RWPE1 (cell line): Measurements from ENCODE around the gene CPLX1.

ENCODE experiments used
- CTCF ChIA-PET: fragments of 350-600 bp; sonication (Branson Sonifier 250); formaldehyde crosslinking; extraction: SDS; loops from one replicate; lab custom pipeline; 2021; lab: Yijun Ruan, JAX
- POLR2A ChIA-PET: fragments of 400-600 bp; formaldehyde crosslinking; extraction: SDS; loops from one replicate; lab custom pipeline; 2020; ENCODE audit warnings: antibody characterized with exemption; ENCODE audit not compliant: low non-redundant PET; lab: Yijun Ruan, JAX
- DNase-seq: peaks from one replicate; pipeline ENCODE4 v3.0.0; 2012; ENCODE audit warnings: low spot score
- H3K27ac ChIP-seq: fragments of 450-650 bp; 2 replicates; pipeline ENCODE4 v1.5.1; 2017
- CTCF ChIP-seq: fragments of 450-650 bp; conservative IDR thresholded peaks from 2 replicates; pipeline ENCODE4 v1.5.1; 2017; ENCODE audit warnings: low read depth, mild to moderate bottlenecking

CPLX1 gene

GRCh38 chr4:834368-835147 is 8.6 kb upstream of the CPLX1 start:
- no peak for TF ChIP-seq CTCF
- CTCF ChIA-PET = no interaction called here
- POLR2A ChIA-PET = no interaction called here
- DNase-seq = no peak
- H3K27ac ChIP-seq = no peak overlapping the region

GRCh38 chr4:833731-834367 is 7.9 kb upstream of the CPLX1 start:
- CTCF ChIA-PET = no interaction called here
- no peak for DNase-seq
- H3K27ac ChIP-seq = no peak overlapping the region
- no peak for TF ChIP-seq CTCF
- POLR2A ChIA-PET = no interaction called here

GRCh38 chr4:833156-833555 is 7.2 kb upstream of the CPLX1 start:
- ChIA-PET POLR2A (no interaction called here), CTCF (no interaction called here)
- TF ChIP-seq CTCF = no peak
- H3K27ac ChIP-seq = no peak overlapping the region
- no peak for DNase-seq

GRCh38 chr4:832536-832935 is 6.6 kb upstream of the CPLX1 start:
- CTCF ChIA-PET = no interaction called here
- no peak for DNase-seq
- TF ChIP-seq CTCF = no peak
- H3K27ac ChIP-seq = no peak overlapping the region
- POLR2A ChIA-PET = no interaction called here

DNA sequence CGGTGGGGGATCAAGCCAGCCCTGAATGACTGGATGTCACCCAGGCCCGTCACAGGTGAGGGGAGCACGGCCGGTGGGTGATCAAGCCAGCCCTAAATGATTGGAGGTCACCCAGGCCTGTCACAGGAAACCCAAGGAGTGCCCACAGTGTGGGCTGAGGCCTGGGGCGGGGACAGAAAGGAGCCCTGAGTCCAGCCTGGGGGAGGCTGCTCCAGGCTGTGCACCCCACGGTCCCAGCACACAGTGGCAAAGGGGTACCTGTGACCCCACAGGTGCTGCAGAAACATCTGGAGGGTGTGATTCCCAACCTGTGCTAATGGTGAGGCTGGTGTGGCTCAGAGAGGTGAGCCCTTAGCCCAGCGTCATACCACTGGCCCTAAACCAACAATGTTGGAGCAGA is 6.2 kb upstream of the CPLX1 start:
- ChIA-PET POLR2A (no interaction called here), CTCF (no interaction called here)
- no peak for DNase-seq
- no peak for TF ChIP-seq CTCF
- no peak overlapping the region for H3K27ac ChIP-seq

DNA sequence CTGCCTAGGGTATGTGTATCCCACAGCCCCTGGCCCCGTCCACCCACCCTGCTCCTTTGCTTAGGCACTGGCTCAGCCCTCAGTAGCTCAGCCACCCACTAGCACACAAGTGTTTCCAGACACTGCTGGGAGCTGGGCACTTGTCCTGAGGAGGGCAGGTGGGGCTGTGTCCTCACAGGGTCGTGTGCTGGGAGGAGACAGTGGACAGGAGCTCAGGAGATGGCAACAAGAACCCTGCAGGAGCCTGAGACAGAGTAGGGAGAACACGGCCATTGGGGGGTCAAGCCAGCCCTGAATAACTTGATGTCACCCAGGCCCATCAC is 5.5 kb upstream of the CPLX1 start:
- TF ChIP-seq CTCF = no peak
- CTCF ChIA-PET = no interaction called here

More for the DNA sequence above, 5.5 kb upstream of the CPLX1 start:
- no peak overlapping the region for H3K27ac ChIP-seq
- DNase-seq = no peak
- POLR2A ChIA-PET = no interaction called here
